ENCODE measurements around the gene DNAJA4.

GRCh38 chr15:78261062-78261461 lies 3.3 kb upstream of the DNAJA4 start:
- TF ChIP-seq, protein P1, sequence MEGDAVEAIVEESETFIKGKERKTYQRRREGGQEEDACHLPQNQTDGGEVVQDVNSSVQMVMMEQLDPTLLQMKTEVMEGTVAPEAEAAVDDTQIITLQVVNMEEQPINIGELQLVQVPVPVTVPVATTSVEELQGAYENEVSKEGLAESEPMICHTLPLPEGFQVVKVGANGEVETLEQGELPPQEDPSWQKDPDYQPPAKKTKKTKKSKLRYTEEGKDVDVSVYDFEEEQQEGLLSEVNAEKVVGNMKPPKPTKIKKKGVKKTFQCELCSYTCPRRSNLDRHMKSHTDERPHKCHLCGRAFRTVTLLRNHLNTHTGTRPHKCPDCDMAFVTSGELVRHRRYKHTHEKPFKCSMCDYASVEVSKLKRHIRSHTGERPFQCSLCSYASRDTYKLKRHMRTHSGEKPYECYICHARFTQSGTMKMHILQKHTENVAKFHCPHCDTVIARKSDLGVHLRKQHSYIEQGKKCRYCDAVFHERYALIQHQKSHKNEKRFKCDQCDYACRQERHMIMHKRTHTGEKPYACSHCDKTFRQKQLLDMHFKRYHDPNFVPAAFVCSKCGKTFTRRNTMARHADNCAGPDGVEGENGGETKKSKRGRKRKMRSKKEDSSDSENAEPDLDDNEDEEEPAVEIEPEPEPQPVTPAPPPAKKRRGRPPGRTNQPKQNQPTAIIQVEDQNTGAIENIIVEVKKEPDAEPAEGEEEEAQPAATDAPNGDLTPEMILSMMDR (IDR thresholded peaks at IDR 0.05) = no peak
- no peak for TF ChIP-seq POLR2A (IDR thresholded peaks at IDR 0.05)
